SHP77 treated with DMSO at 0.1 percent for 48 hours (cell line): Measurements from ENCODE around the gene FNDC8.
"Not testable (repeated sequence)": the region's sequence is repeated elsewhere in the genome, so short reads cannot be mapped to it uniquely, and the experiment has no call there.

Source experiments
- DNase-seq: peaks from one replicate; lab custom pipeline; 2025; lab: John Stamatoyannopoulos, UW

The FNDC8 gene

DNA sequence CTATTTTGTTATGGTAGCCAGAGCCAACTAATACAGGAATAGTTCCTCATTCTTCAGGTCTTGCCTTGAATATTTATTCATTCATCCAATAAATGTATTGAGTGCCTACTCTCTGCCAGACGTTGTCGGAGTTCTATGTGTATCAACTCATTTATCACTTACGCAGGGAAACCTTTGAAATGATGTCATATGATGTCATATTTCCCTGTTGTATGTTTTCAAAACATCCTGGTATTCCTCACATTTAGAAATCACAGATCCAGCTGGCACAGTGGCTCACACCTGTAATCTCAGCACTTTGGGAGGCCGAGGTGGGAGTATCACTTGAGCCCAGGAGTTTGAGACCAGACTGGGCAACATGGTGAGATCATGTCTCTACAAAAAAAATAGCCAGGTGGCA lies 23.4 kb downstream of the FNDC8 start:
- no peak for DNase-seq

DNA sequence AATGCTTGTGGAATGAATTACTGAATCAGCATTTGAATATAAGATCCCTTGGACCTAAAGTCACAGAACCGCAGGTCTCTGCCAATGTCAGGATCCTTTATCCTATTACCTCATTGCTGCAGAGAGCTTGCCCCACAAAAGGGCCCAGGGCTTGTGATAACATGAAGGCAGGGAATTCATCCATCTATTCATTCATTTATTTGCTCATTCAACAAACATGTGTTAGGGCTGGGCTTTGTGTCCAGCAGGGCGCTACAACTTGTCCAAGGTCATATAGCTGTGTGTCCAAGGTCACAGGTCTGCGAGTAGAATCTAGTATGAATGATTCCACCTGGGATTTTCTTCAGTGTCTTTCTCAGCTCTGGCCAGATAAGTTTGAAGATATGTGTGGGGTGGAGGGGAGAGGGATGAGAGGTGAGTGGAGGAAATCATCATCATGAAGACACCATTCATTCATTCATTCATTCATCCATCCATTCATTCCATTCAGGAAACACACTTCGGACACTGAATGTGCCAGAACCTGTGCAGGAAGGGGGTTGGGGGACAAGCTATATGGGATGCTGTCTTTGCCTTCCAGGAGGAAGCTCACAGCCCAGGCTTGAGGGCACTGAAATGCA lies 24.9 kb downstream of the FNDC8 start:
- DNase-seq, result no peak

GRCh38 chr17:35147375-35147905 lies 26.0 kb downstream of the FNDC8 start, which contains the start of gene UNC45B:
Gene UNC45B (plus strand): TSS chr17:35147817. CDS start chr17:35148264, 447 bp downstream.
- DNase-seq, result no peak

- DNase-seq, result no peak
Observed at GRCh38 chr17:35148144-35148543, 26.7 kb downstream of the FNDC8 start.

DNA sequence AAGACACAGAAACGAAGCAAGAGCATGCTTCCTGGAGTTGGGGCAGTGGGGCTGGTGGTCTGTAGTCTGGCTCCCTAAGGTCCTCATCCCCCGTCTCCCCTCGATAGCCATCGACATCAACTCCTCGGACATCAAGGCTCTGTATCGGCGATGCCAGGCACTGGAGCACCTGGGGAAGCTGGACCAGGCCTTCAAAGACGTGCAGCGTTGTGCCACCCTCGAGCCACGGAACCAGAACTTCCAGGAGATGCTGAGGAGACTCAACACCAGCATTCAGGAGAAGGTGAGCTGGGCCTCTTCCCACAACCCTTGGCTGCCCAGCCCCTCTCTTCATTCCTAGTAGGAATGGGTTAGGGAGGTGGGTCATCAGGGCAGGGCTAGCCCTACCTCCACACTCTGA lies 28.5 kb downstream of the FNDC8 start:
- no peak for DNase-seq

DNA sequence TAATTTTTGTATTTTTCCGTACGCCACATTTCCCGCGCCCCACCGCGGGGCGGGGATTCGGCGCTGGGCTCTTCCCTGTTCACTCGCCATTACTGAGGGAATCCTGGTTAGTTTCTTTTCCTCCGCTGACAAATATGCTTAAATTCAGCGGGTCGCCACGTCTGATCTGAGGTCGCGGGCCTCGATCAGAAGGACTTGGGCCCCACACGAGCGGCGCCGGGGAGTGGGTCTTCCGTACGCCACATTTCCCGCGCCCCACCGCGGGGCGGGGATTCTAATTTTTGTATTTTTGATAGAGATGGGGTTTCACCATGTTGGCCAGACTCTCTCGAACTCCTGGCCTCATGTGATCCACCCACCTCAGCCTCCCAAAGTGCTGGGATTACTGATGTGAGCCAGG lies 29.7 kb downstream of the FNDC8 start:
- not testable (repeated sequence) for DNase-seq

DNA sequence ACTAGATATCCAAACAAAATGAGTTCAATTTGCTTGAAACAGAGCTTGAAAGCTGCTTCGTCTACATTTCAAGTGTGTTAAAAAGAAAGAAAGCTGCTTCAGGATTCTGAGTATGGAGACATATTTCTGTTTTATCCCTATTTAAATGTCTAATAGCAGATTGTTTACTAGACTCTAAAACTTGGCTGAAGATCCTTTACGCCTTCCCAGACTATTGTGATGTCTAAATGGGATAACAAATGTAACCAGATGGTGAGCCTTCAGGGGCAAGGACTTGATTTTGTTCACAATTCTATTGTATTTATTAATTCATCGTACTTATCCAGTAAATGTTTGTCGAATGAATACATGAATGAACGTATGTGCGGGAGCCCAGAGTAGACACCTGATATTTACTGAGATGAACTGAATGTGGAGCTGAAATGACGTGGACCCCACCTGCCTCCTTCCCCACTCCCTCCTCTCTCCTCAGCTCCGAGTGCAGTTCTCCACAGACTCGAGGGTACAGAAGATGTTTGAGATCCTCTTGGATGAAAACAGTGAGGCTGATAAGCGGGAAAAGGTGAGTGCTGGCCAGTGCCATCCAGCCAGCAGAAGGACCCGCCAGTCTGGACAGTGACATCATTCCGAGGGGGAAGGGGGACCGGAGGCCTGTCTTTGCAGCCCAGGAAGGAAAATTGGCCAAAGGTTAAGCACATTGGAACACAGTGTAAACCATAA lies 31.2 kb downstream of the FNDC8 start:
- DNase-seq, result no peak

DNA sequence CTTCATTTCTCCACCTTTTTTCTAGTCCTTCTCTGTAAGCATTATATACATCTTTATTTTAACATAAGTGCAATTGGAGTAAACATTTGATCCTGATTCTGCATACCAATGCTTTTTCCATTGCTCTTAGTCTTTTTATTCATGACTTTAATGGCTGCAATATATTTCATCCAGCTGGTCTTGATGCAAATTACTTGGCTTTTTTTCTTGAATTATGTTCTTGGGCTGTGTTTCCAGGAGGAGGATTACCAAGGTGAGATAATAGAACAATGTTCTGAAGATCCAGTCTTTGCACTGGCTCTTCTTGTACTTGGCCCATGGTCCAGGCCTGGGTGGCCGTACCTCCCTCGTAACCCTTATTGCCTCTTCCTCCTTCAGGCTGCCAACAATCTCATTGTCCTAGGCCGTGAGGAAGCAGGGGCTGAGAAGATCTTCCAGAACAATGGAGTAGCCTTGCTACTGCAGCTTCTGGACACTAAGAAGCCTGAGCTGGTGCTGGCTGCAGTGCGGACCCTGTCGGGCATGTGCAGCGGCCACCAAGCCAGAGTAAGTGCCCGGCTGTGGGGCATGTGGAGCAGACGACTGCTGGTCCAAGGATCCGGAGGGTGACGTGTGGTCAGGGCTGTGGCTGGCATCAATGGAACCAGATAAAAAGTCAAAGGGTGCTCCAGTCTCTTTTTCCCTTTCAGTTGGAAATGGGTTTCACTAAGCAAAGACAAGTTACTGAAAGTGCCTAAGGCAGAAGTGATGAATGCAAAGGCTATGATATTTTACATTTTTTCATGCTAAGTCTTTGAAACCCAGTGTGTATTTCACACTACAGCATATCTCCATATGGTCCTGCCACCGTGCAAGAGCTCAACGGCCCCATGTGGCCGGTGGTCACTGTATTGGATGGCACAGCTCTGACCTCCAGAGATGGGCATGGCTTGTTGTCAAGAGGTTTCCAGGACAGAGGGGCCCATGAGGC lies 33.1 kb downstream of the FNDC8 start:
- no peak for DNase-seq

DNA sequence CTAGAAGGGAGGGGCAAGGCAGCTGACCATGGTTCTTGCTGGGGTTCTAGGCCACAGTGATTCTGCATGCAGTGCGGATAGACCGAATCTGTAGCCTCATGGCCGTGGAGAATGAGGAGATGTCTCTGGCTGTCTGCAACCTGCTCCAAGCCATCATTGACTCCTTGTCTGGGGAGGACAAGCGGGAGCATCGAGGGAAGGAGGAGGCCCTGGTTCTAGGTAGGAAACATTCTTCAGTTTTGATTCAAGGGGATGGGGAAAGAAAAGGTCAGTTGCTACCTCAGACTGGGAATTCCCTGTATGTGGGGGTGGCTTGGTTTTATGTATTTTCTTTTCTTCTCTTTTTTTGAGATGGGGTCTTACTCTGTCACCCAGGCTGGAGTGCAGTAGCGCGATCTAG lies 33.8 kb downstream of the FNDC8 start:
- no peak for DNase-seq

GRCh38 chr17:35159940-35160339 lies 38.5 kb downstream of the FNDC8 start:
- no peak for DNase-seq

DNA sequence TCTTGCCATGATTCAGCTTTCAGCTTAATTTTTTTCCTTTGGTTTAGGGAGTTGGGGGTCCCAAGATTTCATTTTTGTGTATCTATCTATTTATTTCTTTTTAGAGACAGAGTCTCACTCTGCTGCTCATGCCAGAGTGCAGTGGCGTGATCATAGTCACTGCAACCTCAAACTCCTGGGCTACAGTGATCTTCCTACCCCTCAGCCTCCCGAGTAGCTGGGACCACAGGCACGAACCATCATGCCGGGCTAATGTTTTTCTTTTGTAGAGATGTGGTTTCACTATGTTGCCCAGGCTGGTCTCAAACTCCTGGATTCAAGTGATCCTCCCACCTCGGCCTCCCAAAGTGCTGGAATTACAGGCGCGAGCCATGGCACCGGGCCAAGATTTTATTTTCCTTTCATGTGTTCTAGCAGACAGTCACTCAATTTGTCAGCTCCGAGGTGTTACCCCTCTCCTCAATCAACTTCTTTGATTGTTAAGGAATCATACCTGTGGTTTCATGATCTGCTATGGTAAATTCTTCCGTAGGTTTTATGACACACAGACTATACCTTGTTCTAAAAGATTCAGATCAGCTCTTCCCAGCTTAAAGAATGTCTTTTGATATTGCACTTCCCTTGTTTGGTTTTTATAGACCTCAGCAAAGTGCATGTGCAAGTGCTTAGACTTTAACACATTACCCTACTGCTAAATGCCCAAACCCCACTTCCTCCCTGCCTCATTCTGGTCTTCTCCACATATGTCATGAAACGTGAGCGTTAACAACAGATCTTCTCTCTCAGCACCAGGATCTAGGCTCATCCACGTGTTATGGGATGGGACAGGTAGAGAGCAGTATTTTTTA lies 39.2 kb downstream of the FNDC8 start:
- DNase-seq, result no peak

DNA sequence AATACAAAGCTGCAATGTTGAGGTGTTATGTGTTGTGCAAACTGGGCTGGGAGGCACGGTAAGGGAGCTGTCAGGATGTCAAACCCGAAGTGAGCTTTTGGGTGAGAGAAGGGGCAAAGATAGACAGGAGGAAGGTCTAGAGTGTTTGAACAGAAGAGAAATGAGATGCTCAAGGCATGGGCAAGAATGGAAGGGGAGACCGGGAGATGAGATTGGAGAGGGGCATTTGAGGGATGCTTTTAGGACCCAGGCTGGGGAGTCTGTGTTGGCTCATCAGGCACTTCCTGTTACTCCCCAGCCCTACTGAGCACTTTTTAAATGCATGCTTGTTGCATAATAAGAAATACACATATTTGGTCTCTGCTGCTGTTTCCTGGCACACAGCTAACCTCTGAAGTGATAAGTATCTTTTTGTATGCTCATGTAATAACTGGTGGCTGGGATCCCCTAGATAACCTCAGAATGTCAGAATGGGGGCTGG lies 39.9 kb downstream of the FNDC8 start:
- no peak for DNase-seq

DNA sequence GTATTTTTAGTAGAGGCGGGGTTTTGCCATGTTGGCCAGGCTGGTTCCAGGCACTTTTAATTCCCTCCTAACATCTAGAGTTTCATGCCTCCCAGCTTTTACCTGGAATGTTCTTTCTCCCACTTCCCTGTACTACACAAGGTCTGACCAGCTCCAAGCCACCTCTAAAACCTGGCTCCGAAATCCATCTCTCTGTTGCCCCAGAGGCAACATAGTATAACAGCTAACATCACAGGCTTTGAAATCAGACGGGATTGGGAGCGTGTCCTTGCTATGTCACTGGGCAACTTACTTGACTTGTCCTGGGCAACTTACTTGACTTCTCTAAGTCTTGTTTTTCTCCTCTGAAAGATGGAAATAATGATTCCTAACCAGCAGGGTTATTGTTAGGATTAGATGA lies 41.3 kb downstream of the FNDC8 start:
- DNase-seq, result no peak

DNA sequence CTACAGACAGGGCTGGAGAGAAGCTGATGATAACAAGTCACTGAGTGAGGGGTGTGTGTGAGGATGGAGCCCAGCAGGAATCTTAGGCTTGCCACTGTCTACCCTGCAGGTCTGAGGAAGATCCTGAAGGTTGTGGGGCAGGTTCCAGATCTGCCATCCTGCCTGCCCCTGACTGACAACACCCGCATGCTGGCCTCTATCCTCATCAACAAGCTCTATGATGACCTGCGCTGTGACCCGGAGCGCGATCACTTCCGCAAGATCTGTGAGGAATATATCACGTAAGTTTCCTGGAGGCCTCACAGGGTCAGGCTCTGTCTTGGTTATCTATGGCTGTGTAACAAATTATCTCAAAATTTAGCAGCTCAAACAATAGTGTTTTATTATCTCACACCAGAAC lies 42.5 kb downstream of the FNDC8 start:
- no peak for DNase-seq

DNA sequence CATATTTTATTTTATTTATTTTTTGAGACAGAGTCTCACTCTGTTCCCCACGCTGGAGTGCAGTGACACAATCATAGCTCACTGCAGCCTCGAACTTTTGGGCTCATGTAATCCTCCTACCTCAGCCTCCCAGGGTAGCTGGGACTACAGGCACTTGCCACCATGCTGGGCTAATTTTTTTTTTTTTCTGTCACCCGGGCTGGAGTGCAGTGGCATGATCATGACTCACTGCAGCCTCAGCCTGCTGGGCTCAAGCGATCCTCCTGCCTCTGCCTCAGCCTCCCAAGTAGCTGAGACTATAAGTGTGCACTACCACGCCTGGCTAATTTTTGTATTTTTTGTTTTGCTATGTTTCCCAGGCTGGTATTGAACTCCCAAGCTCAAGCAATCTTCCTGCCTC lies 43.3 kb downstream of the FNDC8 start:
- DNase-seq, result no peak

DNA sequence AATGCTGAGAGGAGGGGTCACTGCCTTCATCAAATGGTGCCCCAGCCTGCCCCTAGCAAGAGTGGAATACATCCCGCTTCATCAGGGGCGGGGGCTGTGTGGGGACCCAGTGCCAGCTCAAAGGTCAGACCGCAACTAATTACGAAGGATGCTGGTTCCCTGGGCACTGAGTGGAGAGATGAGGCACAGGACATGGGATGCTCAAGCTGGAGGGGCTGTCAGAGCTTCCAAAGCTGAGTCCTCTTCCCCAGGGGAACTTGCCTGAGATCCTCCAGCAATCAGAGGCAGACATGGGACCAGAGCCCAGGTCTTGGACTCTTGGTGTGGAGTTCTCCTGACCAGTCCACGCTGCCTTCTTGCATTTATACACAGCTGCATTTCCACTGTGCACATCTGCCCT lies 45.1 kb downstream of the FNDC8 start:
- DNase-seq, result no peak

DNA sequence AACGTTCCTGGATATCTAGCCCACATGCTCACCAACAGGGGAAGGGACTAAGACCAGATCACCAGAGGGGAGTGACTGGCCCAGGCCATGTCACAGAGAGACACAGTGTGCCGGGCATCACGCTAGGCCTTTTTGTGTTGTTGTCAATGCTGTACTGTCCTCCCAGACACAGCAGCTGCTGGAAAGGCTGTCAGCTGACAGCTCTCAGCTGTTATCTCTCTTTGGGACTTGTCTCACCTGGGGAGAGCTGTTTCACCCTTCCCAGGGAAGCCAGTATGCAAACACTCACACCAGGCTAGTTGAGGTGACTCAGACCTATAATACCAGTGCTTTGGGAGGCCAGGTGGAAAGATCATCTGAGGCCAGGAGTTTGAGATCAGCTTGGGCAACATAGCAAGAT lies 45.6 kb downstream of the FNDC8 start:
- no peak for DNase-seq

GRCh38 chr17:35167666-35168065 lies 46.3 kb downstream of the FNDC8 start:
- DNase-seq, result no peak

DNA sequence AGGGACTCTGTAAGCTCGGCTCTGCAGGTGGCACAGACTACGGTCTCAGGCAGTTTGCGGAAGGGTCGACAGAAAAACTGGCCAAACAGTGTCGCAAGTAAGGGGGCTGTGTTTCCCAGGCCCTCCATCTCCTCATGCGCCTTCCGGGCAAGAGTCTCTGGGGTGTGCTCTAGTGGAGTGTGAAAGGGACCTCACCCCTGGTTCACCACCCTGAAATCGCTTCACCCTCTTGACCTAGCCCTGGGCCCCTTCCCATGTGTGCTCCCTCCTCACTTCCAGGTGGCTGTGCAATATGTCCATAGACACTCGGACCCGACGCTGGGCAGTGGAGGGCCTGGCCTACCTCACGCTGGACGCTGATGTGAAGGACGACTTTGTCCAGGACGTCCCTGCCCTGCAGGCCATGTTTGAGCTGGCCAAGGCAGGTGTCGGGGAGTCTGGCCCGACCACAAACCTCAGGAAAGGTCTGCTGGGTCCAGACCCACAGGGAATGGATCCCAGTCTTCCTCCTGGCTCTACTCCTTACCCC lies 48.5 kb downstream of the FNDC8 start:
- no peak for DNase-seq

DNA sequence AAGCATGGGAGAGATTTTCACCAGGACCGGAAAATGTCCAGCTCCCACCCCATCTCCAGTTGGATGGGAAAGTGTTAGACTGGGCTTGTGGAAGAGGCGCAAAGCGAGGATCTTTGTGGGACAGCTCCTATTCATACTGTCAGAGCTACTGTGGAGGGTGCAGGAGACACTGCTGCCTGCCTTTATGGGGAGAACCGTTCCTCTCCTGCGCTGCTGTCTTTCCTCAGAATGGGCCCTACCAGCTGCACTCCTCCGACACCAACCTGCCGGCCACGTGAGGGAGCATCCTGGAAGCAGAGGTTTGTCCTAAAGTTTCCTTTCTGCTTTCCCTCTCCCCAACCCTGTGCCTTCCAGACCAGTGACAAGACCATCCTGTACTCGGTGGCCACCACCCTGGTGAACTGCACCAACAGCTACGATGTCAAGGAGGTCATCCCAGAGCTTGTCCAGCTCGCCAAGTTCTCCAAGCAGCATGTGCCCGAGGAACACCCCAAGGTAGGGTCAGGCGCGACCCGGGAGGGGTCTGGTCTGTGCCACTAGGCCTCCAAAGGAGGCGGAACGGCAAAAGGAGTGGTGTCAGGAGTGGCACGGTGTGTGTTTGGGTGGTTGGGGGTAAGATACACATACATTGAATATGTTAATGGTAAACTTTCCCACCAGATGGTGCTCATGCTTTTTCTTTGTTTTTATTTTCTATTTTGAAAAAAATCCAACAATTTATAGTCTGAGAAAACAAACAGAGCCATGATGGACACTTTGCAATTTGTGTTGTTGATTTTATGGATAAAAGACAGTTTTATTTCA lies 49.8 kb downstream of the FNDC8 start:
- DNase-seq, result no peak
